ENCODE measurements around the gene RELN.
"Not testable (repeated sequence)": the region's sequence is repeated elsewhere in the genome, so short reads cannot be mapped to it uniquely, and the experiment has no call there.

The RELN gene

DNA sequence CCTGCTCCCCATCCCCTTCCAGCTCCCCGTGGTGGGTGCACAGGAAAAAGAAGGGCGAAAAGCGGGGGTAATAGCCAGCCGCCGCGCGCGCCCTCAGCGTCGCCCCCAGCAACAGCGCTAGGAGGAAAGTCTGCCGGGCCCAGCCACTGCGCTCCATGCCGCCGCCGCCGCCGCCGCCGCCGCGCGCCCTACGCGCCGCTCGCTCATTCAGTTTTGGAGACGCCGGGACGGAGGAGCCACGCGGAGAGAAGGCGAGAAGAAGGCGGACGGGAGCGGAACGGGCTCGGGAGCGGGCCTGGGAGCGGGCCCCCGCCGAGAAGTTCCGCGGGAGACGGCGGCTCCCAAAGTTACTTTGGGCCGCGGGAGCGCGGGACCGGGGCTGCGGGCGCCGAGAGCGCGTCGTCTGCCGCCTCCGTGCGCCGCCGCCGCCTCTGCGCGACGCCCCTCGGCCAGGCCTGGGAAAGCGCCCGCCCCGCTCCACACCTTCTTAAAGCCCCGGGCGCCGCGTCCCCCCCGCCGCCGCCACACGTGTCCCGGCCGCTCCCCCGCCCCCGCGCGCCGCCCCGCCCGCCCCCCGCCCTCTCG, at the start of gene RELN:
Gene RELN, minus strand, starts transcription at position 459 of the 585 bp plus-strand sequence. Its CDS starts 302 bp downstream, at position 157.
- Histone ChIP-seq H3K27ac (peak within 1 kb of the TSS in 1 of 2 donors; percentile 51), H3K4me3 (peak within 1 kb of the TSS; percentile 78)
- no peak for DNase-seq (ENCODE audit: low spot score)
- TF ChIP-seq, protein P1, sequence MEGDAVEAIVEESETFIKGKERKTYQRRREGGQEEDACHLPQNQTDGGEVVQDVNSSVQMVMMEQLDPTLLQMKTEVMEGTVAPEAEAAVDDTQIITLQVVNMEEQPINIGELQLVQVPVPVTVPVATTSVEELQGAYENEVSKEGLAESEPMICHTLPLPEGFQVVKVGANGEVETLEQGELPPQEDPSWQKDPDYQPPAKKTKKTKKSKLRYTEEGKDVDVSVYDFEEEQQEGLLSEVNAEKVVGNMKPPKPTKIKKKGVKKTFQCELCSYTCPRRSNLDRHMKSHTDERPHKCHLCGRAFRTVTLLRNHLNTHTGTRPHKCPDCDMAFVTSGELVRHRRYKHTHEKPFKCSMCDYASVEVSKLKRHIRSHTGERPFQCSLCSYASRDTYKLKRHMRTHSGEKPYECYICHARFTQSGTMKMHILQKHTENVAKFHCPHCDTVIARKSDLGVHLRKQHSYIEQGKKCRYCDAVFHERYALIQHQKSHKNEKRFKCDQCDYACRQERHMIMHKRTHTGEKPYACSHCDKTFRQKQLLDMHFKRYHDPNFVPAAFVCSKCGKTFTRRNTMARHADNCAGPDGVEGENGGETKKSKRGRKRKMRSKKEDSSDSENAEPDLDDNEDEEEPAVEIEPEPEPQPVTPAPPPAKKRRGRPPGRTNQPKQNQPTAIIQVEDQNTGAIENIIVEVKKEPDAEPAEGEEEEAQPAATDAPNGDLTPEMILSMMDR (IDR thresholded peaks at IDR 0.05) = no peak

DNA sequence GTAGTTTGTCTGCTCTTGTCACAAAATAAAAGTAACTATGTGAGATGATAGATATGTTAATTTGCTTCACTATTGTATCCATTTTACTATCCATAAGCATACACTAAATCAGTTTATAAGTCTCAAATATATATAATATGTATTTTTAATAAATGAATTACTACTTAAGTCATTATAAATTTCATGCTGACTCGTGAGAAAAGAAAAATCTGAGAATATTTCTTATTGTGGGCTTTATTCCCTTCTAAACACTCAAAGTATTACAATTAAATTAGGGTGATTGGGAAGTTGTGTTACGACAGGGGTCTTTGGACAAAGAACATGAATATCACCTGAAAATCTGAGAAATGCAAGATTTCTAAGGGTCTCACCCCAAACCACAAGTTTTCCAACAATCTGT, 48.7 kb upstream of the RELN start:
- TF ChIP-seq, protein P1 (IDR thresholded peaks at IDR 0.05) = no peak
- no peak for DNase-seq (ENCODE audit: low spot score)
- H3K27ac ChIP-seq = no peak overlapping the region
- no peak overlapping the region for H3K4me3 ChIP-seq

DNA sequence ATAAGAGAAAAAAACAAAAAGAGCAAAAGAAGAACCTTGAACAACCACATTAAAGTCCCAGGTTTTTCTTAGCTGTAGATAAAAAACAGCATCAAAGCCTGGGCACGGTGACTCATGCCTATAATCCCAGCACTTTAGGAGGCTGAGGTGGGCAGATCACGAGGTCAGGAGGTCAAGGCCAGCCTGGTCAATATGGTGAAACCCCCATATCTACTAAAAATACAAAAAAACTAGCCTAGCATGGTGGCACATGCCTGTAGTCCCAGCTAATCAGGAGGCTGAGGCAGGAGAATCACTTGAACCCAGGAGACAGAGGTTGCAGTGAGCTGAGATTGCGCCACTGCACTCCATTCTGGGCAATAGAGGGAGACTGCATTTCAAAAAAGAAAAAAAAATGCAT, 47.4 kb upstream of the RELN start:
- DNase-seq (ENCODE audit: low spot score); H3K27ac ChIP-seq; H3K4me3 ChIP-seq: not testable (repeated sequence)

DNA sequence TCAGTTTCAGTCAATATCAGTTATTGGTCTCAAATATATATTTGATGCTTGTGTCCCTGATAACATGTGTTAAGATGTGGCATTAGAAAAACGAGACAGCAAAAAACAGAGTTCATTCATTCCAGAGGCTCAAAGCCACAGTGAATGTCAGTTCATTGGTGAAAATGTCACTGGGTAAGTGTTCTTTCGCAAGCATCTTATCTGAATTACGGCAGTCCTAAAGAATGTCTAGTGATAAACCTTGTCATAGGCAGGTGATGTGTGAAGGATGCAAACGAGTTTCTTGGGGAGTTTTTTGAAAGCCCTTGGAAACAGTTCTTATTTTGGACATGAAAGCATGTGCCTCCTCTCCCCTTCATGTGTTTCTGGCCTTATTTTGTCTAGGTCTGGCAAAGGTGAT, 45.9 kb upstream of the RELN start:
- Histone ChIP-seq H3K27ac (no peak overlapping the region), H3K4me3 (no peak overlapping the region)
- TF ChIP-seq, protein P1 (IDR thresholded peaks at IDR 0.05) = no peak
- DNase-seq (ENCODE audit: low spot score) = no peak

DNA sequence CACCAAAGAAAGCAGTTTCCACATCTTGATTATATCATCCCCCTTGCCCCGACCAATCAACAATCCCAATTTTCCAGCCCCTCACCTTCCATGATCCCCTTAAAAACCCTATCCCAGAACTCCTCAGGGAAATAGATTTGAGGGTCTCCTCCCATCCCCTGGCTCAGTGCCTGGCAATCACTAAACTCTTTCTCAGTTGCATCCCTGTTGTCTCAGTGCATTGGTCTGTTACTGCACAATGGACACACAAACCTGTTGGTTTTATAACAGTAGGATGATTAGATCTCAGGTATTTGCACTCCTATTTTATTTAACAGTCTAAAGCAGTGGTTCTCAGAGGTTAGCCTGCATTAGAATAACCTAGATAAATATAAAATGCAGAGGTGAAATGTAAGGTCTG, 45.2 kb upstream of the RELN start:
- TF ChIP-seq, protein P1 (IDR thresholded peaks at IDR 0.05) = no peak
- no peak for DNase-seq (ENCODE audit: low spot score)

DNA sequence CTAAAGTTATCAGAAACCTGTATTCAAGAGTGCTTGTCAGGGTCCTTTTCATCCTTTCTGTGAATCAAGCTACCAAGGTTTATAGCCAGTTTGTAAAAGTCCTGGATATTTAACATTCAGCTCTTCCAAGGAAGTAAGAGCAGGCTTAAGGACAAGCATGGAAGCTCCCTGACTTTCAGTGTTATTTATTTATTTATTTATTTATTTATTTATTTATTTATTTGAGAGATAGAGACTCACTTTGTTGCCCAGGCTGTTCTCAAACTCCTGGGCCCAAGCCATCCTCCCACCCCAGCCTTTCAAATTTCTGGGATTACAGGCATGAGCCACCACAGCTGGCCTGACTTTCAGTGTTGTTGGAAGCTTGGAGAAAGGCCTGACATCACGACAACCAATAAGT, 44.4 kb upstream of the RELN start:
- H3K4me3 ChIP-seq = no peak overlapping the region
- TF ChIP-seq, protein P1 (IDR thresholded peaks at IDR 0.05) = no peak
- no peak for DNase-seq (ENCODE audit: low spot score)
- H3K27ac ChIP-seq = no peak overlapping the region

More for the DNA sequence above, 45.2 kb upstream of the RELN start:
- Histone ChIP-seq H3K4me3 (no peak overlapping the region), H3K27ac (no peak overlapping the region)

DNA sequence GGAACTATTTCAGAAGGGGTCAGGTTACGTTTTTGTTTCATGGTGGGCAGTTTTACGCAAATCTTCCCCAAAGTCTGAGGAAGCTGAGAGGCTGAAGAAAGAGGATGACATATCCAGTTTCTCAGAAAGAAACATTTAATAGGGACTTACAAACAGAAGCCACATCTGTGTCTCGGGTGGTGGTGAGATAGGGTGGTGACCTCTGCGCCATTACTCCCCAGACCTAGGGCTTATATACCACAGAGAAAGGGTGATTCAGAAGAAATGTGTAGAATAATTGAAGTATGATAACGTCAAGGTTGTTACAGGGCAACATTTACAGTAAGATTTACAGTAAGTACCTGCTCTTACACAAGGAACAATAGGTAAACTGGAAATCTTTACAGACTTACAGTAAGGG, 43.0 kb upstream of the RELN start:
- no peak overlapping the region for H3K4me3 ChIP-seq
- no peak for DNase-seq (ENCODE audit: low spot score)
- TF ChIP-seq, protein P1 (IDR thresholded peaks at IDR 0.05) = no peak
- no peak overlapping the region for H3K27ac ChIP-seq
